HepG2 (cell line): Measurements from ENCODE around the gene SIDT1. TPM values are rescaled to one million over a fixed set of nuclear protein-coding genes. Genes with fewer than 3 reads are reported as not detected.

Experiments used
- ATAC-seq: fragments of 200-7000 bp; cut with Tn5 transposase; 3 replicates; pipeline ENCODE4 v1.9.1; 2020; ENCODE audit warnings: mild to moderate bottlenecking, moderate library complexity
- BruUV-seq: library from RNA; stranded (reverse); fragments of 400-500 nt; replicated peaks from 2 replicates; lab custom pipeline; 2021; lab: Mats Ljungman, UMichigan
- CTCF ChIA-PET: fragments of 300-600 bp; formaldehyde crosslinking; extraction: SDS; loops from one replicate; lab custom pipeline; 2021; ENCODE audit warnings: low total read pairs, inconsistent platforms, low intra/inter-chr PET ratio; lab: Yijun Ruan, JAX
- POLR2A ChIA-PET: fragments of 350-600 bp; sonication (Branson Sonifier 250); formaldehyde crosslinking; loops from one replicate; lab custom pipeline; 2020; ENCODE audit warnings: antibody characterized with exemption, inconsistent platforms; lab: Yijun Ruan, JAX
- DNase-seq: peaks from one replicate; pipeline ENCODE4 v3.0.0-alpha.2; 2015; ENCODE audit warnings: low spot score
- FAIRE-seq: peaks from 3 replicates; lab custom pipeline; 2011; peaks lifted over from hg19 to GRCh38; lab: Jason Lieb, UNC
- H2AFZ ChIP-seq: one replicate; pipeline ENCODE4 v1.6.1; 2011; ENCODE audit warnings: low read length, inconsistent platforms
- H3K27ac ChIP-seq: fragments of 300-600 bp; 3 replicates; pipeline ENCODE4 v1.8.0; 2011; ENCODE audit warnings: mixed run types, mild to moderate bottlenecking, mixed read lengths, low read length, inconsistent platforms; ENCODE audit not compliant: insufficient read depth; ENCODE audit errors: extremely low read length
- H3K27me3 ChIP-seq, 2 experiments: fragments of 200-600 bp in 1 of 2; 2 replicates in 1 of 2; 3 replicates in 1 of 2; pipeline versions ENCODE4 v1.6.0 to v1.8.0; 2011; ENCODE audit warnings: low read length in 2 of 2, mild to moderate bottlenecking in 2 of 2, moderate library complexity in 2 of 2, inconsistent platforms in 1 of 2; ENCODE audit not compliant: insufficient read depth in 2 of 2, control insufficient read depth in 1 of 2
- H3K36me3 ChIP-seq, 2 experiments: fragments of 200-600 bp in 1 of 2; replicated peaks in 1 of 2; 2 replicates in 1 of 2; 3 replicates in 1 of 2; pipeline versions ENCODE4 v1.5.1 to v1.8.0; 2011; ENCODE audit warnings: low read length in 2 of 2, inconsistent platforms in 1 of 2; ENCODE audit not compliant: insufficient read depth in 2 of 2, control insufficient read depth in 1 of 2
- H3K4me1 ChIP-seq: 2 replicates; pipeline ENCODE4 v1.5.1; 2012; ENCODE audit warnings: low read length, inconsistent platforms; ENCODE audit not compliant: insufficient read depth
- H3K4me2 ChIP-seq: 2 replicates; pipeline ENCODE4 v1.6.0; 2011; ENCODE audit warnings: low read depth, low read length, inconsistent platforms
- H3K4me3 ChIP-seq, 3 experiments: fragments of 200-600 bp in 1 of 3; sonication (generic), shearing (Covaris generic) in 1 of 3; replicated peaks in 1 of 3; 2 replicates each; pipeline ENCODE4 v1.5.1; 2011 to 2016; ENCODE audit warnings: low read length in 3 of 3, inconsistent platforms in 2 of 3, low read depth in 2 of 3, mild to moderate bottlenecking in 2 of 3, control low read depth in 1 of 3, mixed read lengths in 1 of 3; ENCODE audit not compliant: insufficient read depth in 1 of 3
- H3K79me2 ChIP-seq: one replicate; pipeline ENCODE4 v1.6.1; 2011; ENCODE audit warnings: low read length, inconsistent platforms; ENCODE audit not compliant: insufficient read depth
- H3K9ac ChIP-seq: 2 replicates; pipeline ENCODE4 v1.6.0; 2011; ENCODE audit warnings: mild to moderate bottlenecking, low read depth, low read length, inconsistent platforms; ENCODE audit not compliant: insufficient read depth
- H3K9me3 ChIP-seq: 2 replicates; pipeline ENCODE4 v1.5.1; 2012; ENCODE audit warnings: mild to moderate bottlenecking, low read length
- H4K20me1 ChIP-seq: 2 replicates; pipeline ENCODE4 v1.6.0; 2011; ENCODE audit warnings: inconsistent platforms, mild to moderate bottlenecking, low read length, moderate library complexity; ENCODE audit not compliant: insufficient read depth
- CCAR2 ChIP-seq: fragments of 200-400 bp; formaldehyde crosslinking; optimal IDR thresholded peaks from 2 replicates; pipeline ENCODE3; 2018; ENCODE audit warnings: low read depth, mild to moderate bottlenecking, low read length, moderate library complexity
- EED ChIP-seq: sonication (generic); formaldehyde crosslinking; IDR thresholded peaks from 2 replicates; pipeline ENCODE4 v1.5.0; 2020; ENCODE audit warnings: mild to moderate bottlenecking, missing genetic modification reagents
- FOSL2 ChIP-seq: sonication (generic); formaldehyde crosslinking; IDR thresholded peaks from 2 replicates; pipeline ENCODE4 v1.4.0; 2020; ENCODE audit warnings: missing genetic modification reagents
- HOXA7 ChIP-seq: sonication (generic); formaldehyde crosslinking; IDR thresholded peaks from 2 replicates; pipeline ENCODE4 v1.8.1; 2022; ENCODE audit warnings: mild to moderate bottlenecking, missing genetic modification reagents, moderate library complexity
- LRRFIP1 ChIP-seq: sonication (generic); formaldehyde crosslinking; conservative IDR thresholded peaks from 2 replicates; pipeline ENCODE4 v1.4.0; 2020; ENCODE audit warnings: missing genetic modification reagents
- MAFG ChIP-seq: sonication (generic); formaldehyde crosslinking; IDR thresholded peaks from 2 replicates; pipeline ENCODE4 v1.5.1; 2020; ENCODE audit warnings: mild to moderate bottlenecking, missing genetic modification reagents
- NONO ChIP-seq, 2 experiments: fragments of 450-650 bp in 1 of 2; sonication (generic) in 1 of 2; formaldehyde crosslinking in 1 of 2; IDR thresholded peaks in 1 of 2; conservative IDR thresholded peaks in 1 of 2; 2 replicates each; pipeline versions ENCODE4 v1.6.1 to v1.8.0; 2017 to 2022; ENCODE audit warnings: mild to moderate bottlenecking in 1 of 2, missing genetic modification reagents in 1 of 2, moderate library complexity in 1 of 2
- POLR2AphosphoS2 ChIP-seq: IDR thresholded peaks from 2 replicates; pipeline ENCODE4 v1.6.1; 2011; ENCODE audit warnings: low read depth, low read length, improper control_type of control experiment
- RNF219 ChIP-seq: sonication (generic); formaldehyde crosslinking; IDR thresholded peaks from 2 replicates; pipeline ENCODE4 v1.5.0; 2020; ENCODE audit warnings: mild to moderate bottlenecking, missing genetic modification reagents
- RORA ChIP-seq: sonication (generic); formaldehyde crosslinking; IDR thresholded peaks from 2 replicates; pipeline ENCODE4 v1.5.0; 2020; ENCODE audit warnings: mild to moderate bottlenecking, missing genetic modification reagents, moderate library complexity
- SMAD1 ChIP-seq: sonication (generic); formaldehyde crosslinking; IDR thresholded peaks from 2 replicates; pipeline ENCODE4 v1.4.0; 2020; ENCODE audit warnings: missing genetic modification reagents, low read depth, mild to moderate bottlenecking, borderline replicate concordance
- THAP11 ChIP-seq: IDR thresholded peaks from 2 replicates; pipeline ENCODE4 v1.6.1; 2016; ENCODE audit warnings: missing biosample characterization, missing genetic modification reagents
- ZNF260 ChIP-seq: sonication (generic); formaldehyde crosslinking; IDR thresholded peaks from 2 replicates; pipeline ENCODE4 v1.4.0; 2020; ENCODE audit warnings: missing genetic modification reagents, low read depth, mild to moderate bottlenecking, borderline replicate concordance
- ZNF333 ChIP-seq: sonication (generic); formaldehyde crosslinking; IDR thresholded peaks from 2 replicates; pipeline ENCODE4 v1.4.0; 2020; ENCODE audit warnings: mild to moderate bottlenecking, missing genetic modification reagents, borderline replicate concordance
- ZNF7 ChIP-seq: IDR thresholded peaks from 2 replicates; pipeline ENCODE4 v1.6.1; 2016; ENCODE audit warnings: missing biosample characterization, missing genetic modification reagents
- ZNF709 ChIP-seq: sonication (generic); formaldehyde crosslinking; IDR thresholded peaks from 2 replicates; pipeline ENCODE4 v1.5.0; 2020; ENCODE audit warnings: mild to moderate bottlenecking, missing genetic modification reagents
- ZNF720 ChIP-seq: sonication (generic); formaldehyde crosslinking; IDR thresholded peaks from 2 replicates; pipeline ENCODE4 v1.4.0; 2020; ENCODE audit warnings: missing genetic modification reagents
- ZNF816 ChIP-seq: sonication (generic); formaldehyde crosslinking; IDR thresholded peaks from 2 replicates; pipeline ENCODE4 v1.8.0; 2022; ENCODE audit warnings: missing genetic modification reagents, mild to moderate bottlenecking, borderline replicate concordance
- ZSCAN21 ChIP-seq: sonication (generic); formaldehyde crosslinking; IDR thresholded peaks from 2 replicates; pipeline ENCODE4 v1.8.0; 2022; ENCODE audit warnings: mild to moderate bottlenecking, missing genetic modification reagents, moderate library complexity, borderline replicate concordance
- WGBS: methylation state at CpG from one replicate; pipeline ENCODE4 v1.1.6; 2017; ENCODE audit warnings: low lambda C conversion rate; 5-methylcytosine and 5-hydroxymethylcytosine counted together
- in situ Hi-C: cut with HindIII; loops from 2 replicates; pipeline ENCODE4 v1.10.0; 2017; ENCODE audit warnings: low pct_unique_long_range_greater_than_20kb; ENCODE audit not compliant: extremely low pct_ligation_motif_present
- intact Hi-C: fragments of 100-400 bp; cut with micrococcal nuclease; formaldehyde crosslinking; loops from one replicate; pipeline ENCODE4 v1.10.0; 2022; ENCODE audit not compliant: unreplicated experiment
- polyA plus RNA-seq, 8 experiments: library from polyadenylated mRNA; depleted of rRNA in 3 of 8; stranded (reverse) in 7 of 8; unstranded in 1 of 8; fragments of >200 nt; fragmentation: Illumina TruSeq in 4 of 8; extraction: Trizol in 4 of 8; gene quantifications; 2 replicates each; pipeline versions ENCODE4 v1.2.1 to v1.2.3, GENCODE V29; 2011 to 2016; ENCODE audit warnings: low read depth in 4 of 8, missing spikeins in 1 of 8, mixed read lengths in 1 of 8; ENCODE audit not compliant: insufficient read depth in 1 of 8
- total RNA-seq, 5 experiments: library from RNA; depleted of rRNA; stranded (reverse); fragments of >200 nt; fragmentation: Illumina TruSeq; extraction: Trizol; gene quantifications; 2 replicates each; pipeline ENCODE4 v1.2.3, GENCODE V29; 2016; ENCODE audit warnings: low read depth in 1 of 5

The SIDT1 gene
- total and polyA plus RNA-seq, 2 of the 13 experiments (the other 11 are each of a cell fraction or from before 2014, with no cell fraction given): 0.07 TPM

- Histone ChIP-seq H3K9ac (no peak overlapping the region), H2AFZ (no peak overlapping the region), H3K4me1 (no peaks in the 10 kb centered on the region), H3K27ac (no peak overlapping the region), H3K4me2 (no peak overlapping the region), H3K79me2 (no peaks in the 10 kb centered on the region), H3K27me3 (no peaks in the 10 kb centered on the region), H4K20me1 (no peaks in the 10 kb centered on the region), H3K36me3 (peaks cover 5 to 35% of the 10 kb centered on the region in 2 experiments; a peak in 4 of 5 replicates), H3K9me3 (no peaks in the 10 kb centered on the region), H3K4me3 (no peak overlapping the region)
- no peak for TF ChIP-seq ZSCAN21 (CRISPR knock-in tag)
- no peak for TF ChIP-seq POLR2AphosphoS2
- TF ChIP-seq ZNF7 (CRISPR knock-in tag): no peak
- no peak for TF ChIP-seq THAP11 (CRISPR knock-in tag)
- no peak for TF ChIP-seq LRRFIP1
- no peak for TF ChIP-seq ZNF709
- TF ChIP-seq ZNF260 (CRISPR knock-in tag): no peak
- no peak for TF ChIP-seq EED (CRISPR knock-in tag)
- TF ChIP-seq FOSL2 (CRISPR knock-in tag): no peak
- TF ChIP-seq RNF219: no peak
- no peak for TF ChIP-seq ZNF816 (CRISPR knock-in tag)
- no peak for TF ChIP-seq ZNF720 (CRISPR knock-in tag)
- TF ChIP-seq NONO (IDR thresholded peaks at IDR 0.05): no peak
- TF ChIP-seq NONO (CRISPR knock-in tag; conservative IDR thresholded peaks at IDR 0.05): no peak
- TF ChIP-seq RORA: no peak
- TF ChIP-seq HOXA7 (CRISPR knock-in tag): no peak
- no peak for TF ChIP-seq SMAD1 (CRISPR knock-in tag)
- no peak for TF ChIP-seq CCAR2
- no peak for TF ChIP-seq ZNF333 (CRISPR knock-in tag)
- no peak for TF ChIP-seq MAFG (CRISPR knock-in tag)
- CTCF ChIA-PET: no interaction called here
- no peak for DNase-seq
- ATAC-seq: no peak
- no TSS peak for BruUV-seq
- intact Hi-C loops (no loop called here), in situ Hi-C loops (no loop called here)
- POLR2A ChIA-PET: interaction anchor here (1.1 kb wide), 1 partner anchor 23 kb away, joined by 6 read pairs; the partner anchor contains the start of gene USF3
- 94% methylated on average over 4 of the region's 4 CpGs for WGBS
- no peak for FAIRE-seq
These were observed 141.2 kb downstream of the SIDT1 start for GRCh38 chr3:113673593-113673992.
